ENCODE measurements around the gene ABCB4. TPM values are rescaled to one million over a fixed set of nuclear protein-coding genes. Genes with fewer than 3 reads are reported as not detected.

ABCB4 gene
- polyA plus RNA-seq, 1 donor, result 4.1 TPM

Other genes starting within 250 kb of the ABCB4 start
- 45.6 TPM for gene CROT, start 130.0 kb downstream of the ABCB4 start, polyA plus RNA-seq (ENCODE audit: insufficient read length)
- gene ABCB1, start 125.2 kb upstream of the ABCB4 start, polyA plus RNA-seq (ENCODE audit: insufficient read length), result 27.4 TPM
- 1.4 TPM for gene RUNDC3B, start 152.7 kb upstream of the ABCB4 start, polyA plus RNA-seq (ENCODE audit: insufficient read length)